ENCODE results near the gene MALT1. TPM values are rescaled to one million over a fixed set of nuclear protein-coding genes. Genes with fewer than 3 reads are reported as not detected.

Gene MALT1
- total and polyA plus RNA-seq, 2 experiments from 2014 or later: 14.9 to 35.9 TPM

- Histone ChIP-seq H2AFZ (no peak overlapping the region), H3K27ac (no peak overlapping the region), H3K79me2 (no peaks in the 10 kb centered on the region), H4K20me1 (ENCODE audit: insufficient read depth, poor library complexity, severe bottlenecking) (no peaks in the 10 kb centered on the region), H3K4me2 (no peak overlapping the region), H3K4me3 (no peak overlapping the region), H3K9me3 (ENCODE audit: low read depth) (peaks cover 12% of the 10 kb centered on the region), H3K36me3 (replicated peaks; ENCODE audit: insufficient read depth, low read depth) (peaks cover 12% of the 10 kb centered on the region), H3K4me1 (ENCODE audit: insufficient read depth) (no peaks in the 10 kb centered on the region), H3K27me3 (no peaks in the 10 kb centered on the region), H3K9me2 (replicated peaks; ENCODE audit: insufficient read depth) (no peaks in the 10 kb centered on the region)
- TF ChIP-seq EZH2phosphoT487 (IDR thresholded peaks at IDR 0.05; ENCODE audit: low read depth, severe bottlenecking, unreplicated experiment) (no peak), CTCF (IDR thresholded peaks at IDR 0.05; ENCODE audit: poor library complexity) (no peak), EZH2 (IDR thresholded peaks at IDR 0.05; ENCODE audit: borderline replicate concordance) (no peak)
- WGBS (ENCODE audit: low lambda C conversion rate, missing lambda C conversion rate): 100% methylated on average over 1 of the region's 1 CpG
- DNase-seq (ENCODE audit: low spot score): no peak
Measured at GRCh38 chr18:58748899-58749595, 77.8 kb downstream of the MALT1 start.

- no peaks in the 10 kb centered on the region for H3K9me2 ChIP-seq (replicated peaks; ENCODE audit: insufficient read depth)
- H3K4me2 ChIP-seq: no peak overlapping the region
- H3K4me3 ChIP-seq: no peak overlapping the region
- no peaks in the 10 kb centered on the region for H3K79me2 ChIP-seq
- H3K4me1 ChIP-seq (ENCODE audit: insufficient read depth): no peaks in the 10 kb centered on the region
- peaks cover 5% of the 10 kb centered on the region for H3K9me3 ChIP-seq (ENCODE audit: low read depth)
- no peak overlapping the region for H3K27ac ChIP-seq
- no peak for DNase-seq (ENCODE audit: low spot score)
- no peak overlapping the region for H2AFZ ChIP-seq
- H3K27me3 ChIP-seq: no peaks in the 10 kb centered on the region
- H4K20me1 ChIP-seq (ENCODE audit: insufficient read depth, poor library complexity, severe bottlenecking): no peaks in the 10 kb centered on the region
- H3K36me3 ChIP-seq (replicated peaks; ENCODE audit: insufficient read depth, low read depth): peaks cover 6% of the 10 kb centered on the region
- WGBS (ENCODE audit: low lambda C conversion rate, missing lambda C conversion rate): 71% methylated on average over 3 of the region's 3 CpGs
- TF ChIP-seq EZH2 (IDR thresholded peaks at IDR 0.05; ENCODE audit: borderline replicate concordance) (no peak), CTCF (IDR thresholded peaks at IDR 0.05; ENCODE audit: poor library complexity) (no peak), EZH2phosphoT487 (IDR thresholded peaks at IDR 0.05; ENCODE audit: low read depth, severe bottlenecking, unreplicated experiment) (no peak)
Measured at GRCh38 chr18:58753976-58754375, 82.7 kb downstream of the MALT1 start.

- H3K27ac ChIP-seq: no peak overlapping the region
Measured at GRCh38 chr18:58754544-58755068, 83.3 kb downstream of the MALT1 start.

More at GRCh38 chr18:58754544-58755068, 83.3 kb downstream of the MALT1 start:
- Histone ChIP-seq H4K20me1 (ENCODE audit: insufficient read depth, poor library complexity, severe bottlenecking) (no peaks in the 10 kb centered on the region), H3K27me3 (no peaks in the 10 kb centered on the region), H3K9me3 (ENCODE audit: low read depth) (no peaks in the 10 kb centered on the region), H3K4me3 (no peak overlapping the region), H3K9me2 (replicated peaks; ENCODE audit: insufficient read depth) (no peaks in the 10 kb centered on the region), H3K4me1 (ENCODE audit: insufficient read depth) (no peaks in the 10 kb centered on the region), H3K79me2 (no peaks in the 10 kb centered on the region), H2AFZ (no peak overlapping the region), H3K36me3 (replicated peaks; ENCODE audit: insufficient read depth, low read depth) (peaks cover under 1% of the 10 kb centered on the region), H3K4me2 (no peak overlapping the region)
- TF ChIP-seq CTCF (IDR thresholded peaks at IDR 0.05; ENCODE audit: poor library complexity): no peak
- no peak for TF ChIP-seq EZH2phosphoT487 (IDR thresholded peaks at IDR 0.05; ENCODE audit: low read depth, severe bottlenecking, unreplicated experiment)
- TF ChIP-seq EZH2 (IDR thresholded peaks at IDR 0.05; ENCODE audit: borderline replicate concordance): no peak
- WGBS (ENCODE audit: low lambda C conversion rate, missing lambda C conversion rate): 78% methylated on average over 10 of the region's 10 CpGs
- DNase-seq (ENCODE audit: low spot score): no peak

Data from hepatocyte (in vitro differentiated cells).